PFSK-1 (cell line): ENCODE data around the gene ZNF746.

Experiments
- FOXP2 ChIP-seq: optimal IDR thresholded peaks from 2 replicates; pipeline ENCODE3; 2011; ENCODE audit warnings: borderline replicate concordance, control low read depth, inconsistent platforms; ENCODE audit not compliant: insufficient read depth; ENCODE audit errors: extremely low read length, extremely low read depth
- POLR2AphosphoS5 ChIP-seq: IDR thresholded peaks from 2 replicates; pipeline ENCODE4 v1.6.1; 2012; ENCODE audit warnings: low read depth, mild to moderate bottlenecking, control low read depth, low read length, moderate library complexity
- SIN3A ChIP-seq: IDR thresholded peaks from 2 replicates; pipeline ENCODE4 v1.6.1; 2012; ENCODE audit warnings: mild to moderate bottlenecking, low read length, moderate library complexity, borderline replicate concordance; ENCODE audit not compliant: insufficient read depth
- TAF1 ChIP-seq: IDR thresholded peaks from 2 replicates; pipeline ENCODE4 v1.6.1; 2012; ENCODE audit warnings: low read length, control low read depth, borderline replicate concordance; ENCODE audit not compliant: insufficient read depth
- TF ChIP-seq, protein P1 (sequence below), 2 experiments: IDR thresholded peaks; 2 replicates each; pipeline versions ENCODE4 v1.6.1 to v1.8.0; 2011 to 2012; ENCODE audit warnings: low read depth in 2 of 2, low read length in 2 of 2, control low read depth in 1 of 2, inconsistent platforms in 1 of 2, mild to moderate bottlenecking in 1 of 2, moderate library complexity in 1 of 2; ENCODE audit not compliant: insufficient read depth in 1 of 2

DNA sequence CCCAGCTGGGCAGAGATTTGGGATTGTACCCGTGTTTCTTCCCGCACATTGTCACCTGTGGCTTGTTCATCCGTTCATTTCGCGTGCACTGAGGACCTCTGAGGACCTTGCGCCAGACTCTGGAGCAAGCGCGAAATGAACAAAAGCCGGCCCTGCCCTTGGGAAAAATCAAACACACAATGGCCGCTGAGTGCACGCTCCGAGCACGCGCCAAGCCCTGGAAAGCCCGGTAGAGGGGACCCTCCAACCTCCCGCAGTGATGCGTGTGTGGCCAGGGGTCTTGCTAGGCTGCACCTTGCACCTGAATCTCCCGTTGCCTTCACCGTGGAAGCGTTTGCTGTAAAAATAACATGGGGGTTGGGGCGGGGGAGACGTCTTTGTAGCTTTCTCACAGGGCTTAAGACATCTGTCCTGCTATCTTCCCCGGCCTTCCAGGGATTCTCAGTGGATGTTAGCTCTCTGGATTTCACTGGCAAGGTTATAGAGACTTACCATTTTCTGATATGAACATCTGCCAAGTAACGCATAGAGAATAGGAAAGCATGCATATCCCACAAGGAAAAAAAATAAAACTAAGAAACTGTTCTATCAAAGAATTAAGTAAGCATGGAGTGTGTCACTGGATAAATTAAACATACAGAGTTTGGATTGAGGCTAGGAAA lies 74.0 kb downstream of the ZNF746 start:
- no peak for TF ChIP-seq POLR2AphosphoS5
- no peak for TF ChIP-seq TAF1
- TF ChIP-seq FOXP2 = no peak
- TF ChIP-seq SIN3A = no peak
- TF ChIP-seq, protein P1, sequence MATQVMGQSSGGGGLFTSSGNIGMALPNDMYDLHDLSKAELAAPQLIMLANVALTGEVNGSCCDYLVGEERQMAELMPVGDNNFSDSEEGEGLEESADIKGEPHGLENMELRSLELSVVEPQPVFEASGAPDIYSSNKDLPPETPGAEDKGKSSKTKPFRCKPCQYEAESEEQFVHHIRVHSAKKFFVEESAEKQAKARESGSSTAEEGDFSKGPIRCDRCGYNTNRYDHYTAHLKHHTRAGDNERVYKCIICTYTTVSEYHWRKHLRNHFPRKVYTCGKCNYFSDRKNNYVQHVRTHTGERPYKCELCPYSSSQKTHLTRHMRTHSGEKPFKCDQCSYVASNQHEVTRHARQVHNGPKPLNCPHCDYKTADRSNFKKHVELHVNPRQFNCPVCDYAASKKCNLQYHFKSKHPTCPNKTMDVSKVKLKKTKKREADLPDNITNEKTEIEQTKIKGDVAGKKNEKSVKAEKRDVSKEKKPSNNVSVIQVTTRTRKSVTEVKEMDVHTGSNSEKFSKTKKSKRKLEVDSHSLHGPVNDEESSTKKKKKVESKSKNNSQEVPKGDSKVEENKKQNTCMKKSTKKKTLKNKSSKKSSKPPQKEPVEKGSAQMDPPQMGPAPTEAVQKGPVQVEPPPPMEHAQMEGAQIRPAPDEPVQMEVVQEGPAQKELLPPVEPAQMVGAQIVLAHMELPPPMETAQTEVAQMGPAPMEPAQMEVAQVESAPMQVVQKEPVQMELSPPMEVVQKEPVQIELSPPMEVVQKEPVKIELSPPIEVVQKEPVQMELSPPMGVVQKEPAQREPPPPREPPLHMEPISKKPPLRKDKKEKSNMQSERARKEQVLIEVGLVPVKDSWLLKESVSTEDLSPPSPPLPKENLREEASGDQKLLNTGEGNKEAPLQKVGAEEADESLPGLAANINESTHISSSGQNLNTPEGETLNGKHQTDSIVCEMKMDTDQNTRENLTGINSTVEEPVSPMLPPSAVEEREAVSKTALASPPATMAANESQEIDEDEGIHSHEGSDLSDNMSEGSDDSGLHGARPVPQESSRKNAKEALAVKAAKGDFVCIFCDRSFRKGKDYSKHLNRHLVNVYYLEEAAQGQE (IDR thresholded peaks at IDR 0.05; ENCODE audit: insufficient read depth in 1 of 2, low read depth in 2 of 2, low read length in 2 of 2) = no peak
